Measurements from ENCODE around the gene ERG. TPM values are rescaled to one million over a fixed set of nuclear protein-coding genes. Genes with fewer than 3 reads are reported as not detected.

ERG gene
- total and polyA plus RNA-seq, 2 donors: 3.9 to 5.8 TPM

Other genes starting within 250 kb of the ERG start
- gene KCNJ15, start 241.5 kb downstream of the ERG start, total RNA-seq: 1.1 TPM
- 1.3 TPM for gene KCNJ15, start 241.5 kb downstream of the ERG start, polyA plus RNA-seq